HG02840 (cell line): ENCODE data around the gene GPS1.
"Not testable (repeated sequence)": the region's sequence is repeated elsewhere in the genome, so short reads cannot be mapped to it uniquely, and the experiment has no call there.

Experiments used
- ATAC-seq: cut with Tn5 transposase; IDR thresholded peaks from one replicate; pipeline ENCODE4 v1.9.1; 2021; ENCODE audit warnings: mild to moderate bottlenecking, moderate library complexity, moderate number of reproducible peaks; ENCODE audit not compliant: unreplicated experiment, low FRiP score

Gene GPS1

GRCh38 chr17:82024859-82025258, 26.8 kb upstream of the GPS1 start:
- no peak for ATAC-seq

- no peak for ATAC-seq
Observed at GRCh38 chr17:82025401-82026107, 26.1 kb upstream of the GPS1 start.

- no peak for ATAC-seq
Observed at GRCh38 chr17:82028246-82028645, 23.5 kb upstream of the GPS1 start.

GRCh38 chr17:82028966-82029365, 22.7 kb upstream of the GPS1 start:
- no peak for ATAC-seq

GRCh38 chr17:82029391-82029790, 22.3 kb upstream of the GPS1 start:
- no peak for ATAC-seq

DNA sequence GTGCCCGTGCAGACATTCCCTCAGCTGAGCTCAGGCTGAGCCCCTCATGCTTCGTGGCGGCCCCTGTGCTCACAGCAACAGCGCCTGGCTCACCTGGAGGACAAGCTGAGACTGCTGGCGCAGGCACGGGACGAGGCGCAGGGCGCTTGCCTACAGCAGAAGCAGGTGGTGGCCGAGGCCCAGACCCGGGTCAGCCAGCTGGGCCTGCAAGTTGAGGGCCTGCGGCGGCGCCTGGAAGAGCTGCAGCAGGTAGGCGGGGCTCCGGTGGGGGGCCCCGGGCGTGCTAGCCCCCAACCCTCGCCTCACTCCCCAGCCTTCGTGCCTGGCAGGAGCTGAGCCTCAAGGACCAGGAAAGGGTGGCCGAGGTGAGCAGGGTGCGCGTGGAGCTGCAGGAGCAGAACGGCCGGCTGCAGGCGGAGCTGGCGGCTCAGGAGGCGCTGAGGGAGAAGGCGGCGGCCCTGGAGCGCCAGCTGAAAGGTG, 21.7 kb upstream of the GPS1 start:
- ATAC-seq, result no peak

- ATAC-seq, result no peak
Observed at GRCh38 chr17:82030470-82031302, 21.0 kb upstream of the GPS1 start.

GRCh38 chr17:82031303-82031884, 20.3 kb upstream of the GPS1 start, which contains the start of gene RAC3:
Gene RAC3, plus strand, starts transcription at chr17:82031678. Its CDS starts 84 bp downstream, at chr17:82031762.
- ATAC-seq, result no peak

GRCh38 chr17:82031885-82032627, 19.6 kb upstream of the GPS1 start:
- no peak for ATAC-seq

DNA sequence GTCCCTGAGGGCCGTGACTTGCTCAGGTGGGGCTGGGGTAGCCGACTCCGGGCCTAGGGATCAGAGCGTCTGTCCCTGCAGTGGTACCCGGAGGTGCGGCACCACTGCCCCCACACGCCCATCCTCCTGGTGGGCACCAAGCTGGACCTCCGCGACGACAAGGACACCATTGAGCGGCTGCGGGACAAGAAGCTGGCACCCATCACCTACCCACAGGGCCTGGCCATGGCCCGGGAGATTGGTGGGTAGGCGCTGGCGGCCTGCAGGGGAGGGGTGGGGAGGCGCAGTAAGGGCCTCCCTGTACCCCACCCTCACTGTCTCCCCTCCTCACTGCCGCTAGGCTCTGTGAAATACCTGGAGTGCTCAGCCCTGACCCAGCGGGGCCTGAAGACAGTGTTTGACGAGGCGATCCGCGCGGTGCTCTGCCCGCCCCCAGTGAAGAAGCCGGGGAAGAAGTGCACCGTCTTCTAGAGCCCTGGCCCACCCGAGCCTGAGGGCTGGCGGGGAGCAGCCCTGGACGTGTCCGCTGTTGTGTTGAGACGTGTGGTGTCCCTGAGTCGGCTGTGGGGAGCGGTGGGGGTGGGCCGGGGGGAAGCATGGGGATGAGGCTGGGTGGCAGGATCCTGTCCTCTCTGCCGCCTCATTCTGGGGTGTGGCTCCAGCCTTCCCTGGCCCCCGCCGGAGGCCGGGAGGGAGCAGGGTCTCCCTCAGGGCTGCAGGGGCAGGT, 18.2 kb upstream of the GPS1 start:
- ATAC-seq, result no peak

- ATAC-seq, result no peak
Observed at GRCh38 chr17:82034371-82035011, 17.2 kb upstream of the GPS1 start.

GRCh38 chr17:82035488-82035887, 16.2 kb upstream of the GPS1 start:
- ATAC-seq, result no peak

DNA sequence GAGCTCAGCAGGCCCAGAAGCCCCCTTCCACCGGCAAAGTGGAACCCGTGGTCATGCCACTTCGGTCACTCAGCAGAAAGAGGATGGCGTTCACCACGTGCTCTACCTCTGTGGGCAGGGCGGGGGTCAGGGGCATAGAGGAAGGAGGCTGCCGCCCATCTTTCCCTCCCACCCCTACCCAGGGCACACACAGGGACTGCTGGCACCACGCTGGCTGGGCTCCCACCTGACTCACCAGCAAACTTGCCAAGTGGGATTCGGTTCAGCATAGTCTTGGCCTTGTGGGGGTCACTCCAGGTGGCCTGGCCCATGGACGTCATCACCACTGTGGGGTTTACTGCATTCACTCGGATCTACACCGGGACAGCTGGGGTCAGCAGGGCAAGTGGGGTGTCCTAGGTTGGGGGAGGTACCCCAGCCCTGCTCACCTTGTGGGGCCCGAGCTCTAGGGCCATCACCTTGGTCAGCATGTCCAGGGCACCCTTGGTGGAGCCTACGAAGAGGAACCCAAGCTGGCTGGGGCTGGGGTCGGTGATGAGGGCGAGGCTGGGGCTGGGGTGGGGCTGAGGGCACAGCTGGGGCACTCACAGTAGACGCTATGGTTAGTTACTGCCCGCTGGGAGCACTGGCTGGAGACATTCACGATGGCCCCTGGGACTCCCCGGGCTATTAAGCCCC, 15.6 kb upstream of the GPS1 start:
- ATAC-seq, result no peak

- ATAC-seq, result no peak
Observed at GRCh38 chr17:82036634-82037091, 15.0 kb upstream of the GPS1 start.

- peak; percentile 83 for ATAC-seq
Observed at GRCh38 chr17:82037092-82037888, 14.4 kb upstream of the GPS1 start, which contains the start of gene DCXR. Gene DCXR, minus strand, starts transcription at chr17:82037697. Its CDS starts 15 bp downstream, at chr17:82037682.

DNA sequence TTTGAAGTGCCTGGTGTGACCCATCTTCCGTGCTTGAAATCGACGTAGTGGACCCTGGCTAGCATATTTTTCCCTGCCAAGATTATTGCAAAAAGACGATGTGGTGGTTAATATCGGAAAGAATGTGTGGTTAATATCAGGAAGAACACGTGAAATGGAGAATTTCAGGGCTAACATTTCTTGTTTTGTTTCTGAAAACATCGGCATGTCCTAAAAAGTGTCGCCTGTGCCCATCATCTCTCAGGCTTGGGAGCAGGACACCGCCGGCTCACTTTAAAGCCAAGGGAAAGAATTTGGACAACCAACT, 13.9 kb upstream of the GPS1 start:
- no peak for ATAC-seq

DNA sequence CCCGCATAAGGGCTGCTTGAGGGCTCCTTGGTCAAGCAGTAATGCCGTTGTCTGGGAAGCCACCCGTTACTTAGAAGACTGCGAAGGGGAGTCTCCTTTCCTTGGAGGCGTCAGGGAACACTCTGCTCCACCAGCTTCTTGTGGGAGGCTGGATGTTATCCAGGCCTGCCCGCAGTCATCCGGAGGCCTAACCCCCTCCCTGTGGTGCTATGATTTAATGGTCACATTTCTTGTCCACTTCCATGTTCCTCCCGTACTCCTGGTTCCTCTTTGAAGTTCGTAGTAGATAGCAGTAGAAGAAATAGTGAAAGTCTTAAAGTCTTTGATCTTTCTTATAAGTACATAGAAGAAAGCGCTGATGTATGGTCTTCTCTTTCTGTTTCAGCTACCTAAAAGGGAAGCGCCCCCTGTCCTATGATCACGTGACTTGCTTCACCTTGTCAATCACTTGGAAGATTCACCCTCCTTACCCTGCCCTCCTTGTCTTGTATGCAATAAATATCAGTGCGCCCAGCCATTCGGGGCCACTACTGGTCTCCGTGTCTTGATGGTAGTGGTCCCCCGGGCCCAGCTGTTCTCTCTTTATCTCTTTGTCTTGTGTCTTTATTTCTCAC, 12.8 kb upstream of the GPS1 start:
- ATAC-seq, result not testable (repeated sequence)
